Motor neuron (in vitro differentiated cells): ENCODE results near the gene TACC3. TPM values are rescaled to one million over a fixed set of nuclear protein-coding genes. Genes with fewer than 3 reads are reported as not detected.
"Not testable (repeated sequence)": the region's sequence is repeated elsewhere in the genome, so short reads cannot be mapped to it uniquely, and the experiment has no call there.

Experiments
- ATAC-seq, 8 experiments: fragments of 200-7000 bp; cut with Tn5 transposase; replicated peaks in 6 of 8; 2 replicates each; pipeline ENCODE4 v1.8.0; 2021; ENCODE audit warnings: mild to moderate bottlenecking in 8 of 8, moderate library complexity in 8 of 8
- H3K27ac ChIP-seq, 2 donors: fragments of 250-450 bp; sonication (Bioruptor Pico); 2 replicates each; pipeline ENCODE4 v1.9.0; 2021; ENCODE audit warnings: antibody characterized with exemption in 2 of 2, mild to moderate bottlenecking in 2 of 2, moderate library complexity in 1 of 2
- H3K4me1 ChIP-seq, 2 donors: fragments of 250-450 bp; sonication (Bioruptor Pico); replicated peaks in 1 of 2; 2 replicates each; pipeline ENCODE4 v1.6.1; 2021; ENCODE audit warnings: antibody characterized with exemption in 2 of 2, mild to moderate bottlenecking in 2 of 2, moderate library complexity in 1 of 2
- H3K4me3 ChIP-seq, 5 donors: fragments of 250-450 bp; sonication (Bioruptor Pico); 2 replicates each; pipeline ENCODE4 v1.9.0; 2021; ENCODE audit warnings: antibody characterized with exemption in 5 of 5, mild to moderate bottlenecking in 5 of 5, moderate library complexity in 4 of 5
- WGBS, 10 experiments: fragments of 450-650 bp; shearing (Covaris generic); methylation state at CpG; one replicate each; pipeline ENCODE4 v1.0.0; 2022; 5-methylcytosine and 5-hydroxymethylcytosine counted together
- in situ Hi-C, 9 experiments: fragments of 400-800 bp; cut with MboI; loops; one replicate each; pipeline ENCODE4 v1.15.0; 2021; ENCODE audit warnings: low sequenced_read_pairs in 9 of 9, low pct_unique_long_range_greater_than_20kb in 2 of 9; ENCODE audit not compliant: unreplicated experiment in 9 of 9
- total RNA-seq, 8 experiments: library from RNA; unstranded; fragments of 300-600 nt; gene quantifications; 2 replicates each; pipeline versions ENCODE4 v1.2.3 to v1.2.4, GENCODE V29; 2022

The TACC3 gene
- total RNA-seq, 8 experiments from 2014 or later: 2.6 to 61.3 (median 6.5) TPM

DNA sequence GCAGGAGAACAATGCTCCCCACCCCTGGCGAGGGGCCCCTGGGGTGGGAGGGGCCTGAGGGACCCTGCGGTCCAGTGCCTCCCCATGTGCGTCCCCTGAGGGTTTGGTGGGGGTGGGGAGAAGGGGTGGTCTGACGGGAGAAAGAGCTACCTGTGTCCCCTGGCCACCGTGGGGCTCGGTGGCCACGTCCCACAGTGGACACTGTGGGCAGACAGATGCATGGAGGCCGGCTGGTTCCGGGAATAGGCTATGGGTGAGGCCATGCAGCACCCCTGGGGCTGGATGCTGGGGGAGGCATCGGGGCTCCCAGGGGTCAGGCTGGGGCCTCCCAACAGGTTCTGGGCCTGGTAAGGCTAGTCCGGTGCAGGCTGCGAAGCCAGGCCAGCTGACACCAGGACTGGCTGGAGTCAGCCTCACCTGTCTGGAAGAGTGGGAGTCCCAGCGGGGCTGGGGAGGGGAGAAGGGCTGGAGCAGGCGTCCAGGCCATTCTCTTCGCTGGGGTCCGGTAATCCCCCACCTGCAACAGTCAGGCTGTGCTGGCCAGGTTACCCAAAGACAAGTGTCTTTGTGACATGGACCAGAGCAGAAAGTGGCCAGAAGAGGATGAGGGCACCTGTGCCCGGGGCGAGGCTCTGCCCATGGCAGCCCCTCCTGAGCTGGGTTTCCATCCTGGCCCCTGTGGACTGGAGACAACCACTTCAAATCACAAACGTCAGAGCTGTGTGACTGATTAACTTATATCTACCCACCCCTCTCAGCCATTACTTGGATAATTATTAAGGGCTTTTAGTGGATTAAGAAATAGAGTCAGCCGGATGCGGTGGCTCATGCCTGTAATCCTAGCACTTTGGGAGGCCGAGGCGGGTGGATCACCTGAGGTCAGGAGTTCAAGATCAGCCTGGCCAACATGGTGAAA lies 35.8 kb upstream of the TACC3 start:
- WGBS, 10 experiments: 67 to 91% (median 78%) methylated on average over 1 to 4 of the region's 23 CpGs; no CpG with 5 or more reads in 6 of the 10 experiments
- ATAC-seq: no peak
- Histone ChIP-seq H3K4me3 (no peak overlapping the region), H3K27ac (no peak overlapping the region), H3K4me1 (peaks cover 0 to 4% of the 10 kb centered on the region in 2 donors)
- in situ Hi-C loops: no loop called here

DNA sequence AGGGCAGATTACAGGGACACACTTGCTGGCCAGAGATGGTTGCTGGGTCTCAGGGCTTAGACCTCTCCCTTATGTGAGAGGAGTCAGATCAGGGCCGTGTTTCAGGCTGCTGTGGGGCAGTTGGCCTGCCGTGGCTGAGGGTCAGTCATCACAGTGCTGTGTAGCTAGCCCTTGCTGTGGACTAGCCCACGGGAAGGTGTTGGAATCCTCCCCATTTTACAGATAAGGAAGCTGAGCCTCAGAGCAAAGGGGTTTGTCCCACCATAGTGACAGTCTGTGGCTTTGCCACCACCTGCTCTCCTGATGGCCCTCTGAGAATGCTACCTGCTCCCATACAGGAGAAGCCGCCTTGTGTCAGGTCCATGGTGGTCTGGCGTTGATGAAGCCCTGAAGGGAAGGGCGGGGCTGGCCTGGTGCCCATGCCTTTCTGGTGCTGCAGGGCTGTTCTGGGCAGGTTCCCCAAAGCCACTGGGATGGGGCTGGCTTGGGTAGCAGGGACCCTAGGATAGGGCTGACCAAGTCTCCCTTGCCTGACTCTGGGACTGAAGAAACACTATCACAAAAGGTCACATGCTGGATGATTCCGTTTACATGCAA lies 34.8 kb upstream of the TACC3 start:
- Histone ChIP-seq H3K27ac (no peak overlapping the region), H3K4me3 (no peak overlapping the region), H3K4me1 (peaks cover 0 to 4% of the 10 kb centered on the region in 2 donors)
- in situ Hi-C loops: no loop called here
- ATAC-seq: no peak
- WGBS, 10 experiments: 0 to 80% (median 36%) methylated on average over 1 to 5 of the region's 7 CpGs; no CpG with 5 or more reads in 3 of the 10 experiments

DNA sequence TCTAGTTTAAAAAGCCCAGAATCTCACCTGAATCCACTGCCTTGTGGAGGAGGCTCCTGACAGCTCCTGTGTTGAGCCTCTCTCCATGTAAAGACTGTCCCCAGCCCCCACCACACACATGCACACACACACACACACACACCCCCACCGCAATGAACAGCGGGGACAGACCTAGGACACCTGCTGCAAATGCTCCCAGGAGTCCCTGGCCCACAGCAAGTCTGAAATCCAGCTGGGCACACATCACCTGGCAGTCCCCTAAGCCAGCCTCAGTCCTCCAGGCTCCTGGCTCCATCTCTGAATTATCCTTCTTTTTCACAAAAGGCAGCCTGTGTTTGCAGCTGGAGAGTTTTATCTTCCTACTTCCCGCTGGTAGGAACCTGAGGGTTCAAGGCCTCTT lies 30.6 kb upstream of the TACC3 start:
- no peaks in the 10 kb centered on the region for H3K4me1 ChIP-seq
- no peak overlapping the region for H3K4me3 ChIP-seq
- WGBS, 10 experiments: 80 to 100% (median 100%) methylated on average over 1 to 2 of the region's 3 CpGs; no CpG with 5 or more reads in 5 of the 10 experiments
- no peak overlapping the region for H3K27ac ChIP-seq
- in situ Hi-C loops: no loop called here
- ATAC-seq: no peak

DNA sequence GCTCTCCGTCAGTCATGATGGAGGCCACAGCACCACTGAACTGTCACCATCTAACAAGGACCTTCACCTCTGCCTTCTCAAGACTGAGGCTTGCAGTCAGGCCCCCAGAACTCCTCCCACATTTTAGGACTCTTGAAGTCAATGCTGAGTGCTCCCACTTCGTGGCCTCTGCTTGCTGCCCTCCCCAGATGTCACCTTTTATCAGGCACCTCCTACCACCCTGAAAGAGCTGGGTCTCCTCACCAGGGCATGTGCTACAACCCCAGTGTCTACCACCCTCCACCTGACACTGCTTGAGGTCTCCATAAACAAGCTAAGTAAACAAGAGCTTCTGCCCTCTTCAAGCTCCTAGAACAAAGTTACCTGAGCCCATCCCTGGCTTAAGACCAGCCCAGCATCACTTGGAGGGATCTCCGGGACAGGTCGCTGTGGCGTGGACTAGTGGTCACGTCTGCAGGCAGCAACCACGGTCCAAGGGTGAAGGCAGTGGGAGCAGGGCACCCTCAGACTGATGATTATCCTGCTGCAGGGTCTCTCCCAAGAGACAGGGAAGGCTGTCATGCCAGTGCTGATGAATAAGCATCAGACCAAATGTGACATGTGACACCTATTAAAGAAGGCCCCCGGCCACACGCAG lies 29.5 kb upstream of the TACC3 start:
- H3K4me3 ChIP-seq: no peak overlapping the region
- in situ Hi-C loops: no loop called here
- 91 to 100% (median 100%) methylated on average over 1 to 5 of the region's 9 CpGs; no CpG with 5 or more reads in 5 of the 10 experiments for WGBS, 10 experiments
- no peak overlapping the region for H3K27ac ChIP-seq
- no peak for ATAC-seq
- H3K4me1 ChIP-seq: no peaks in the 10 kb centered on the region

DNA sequence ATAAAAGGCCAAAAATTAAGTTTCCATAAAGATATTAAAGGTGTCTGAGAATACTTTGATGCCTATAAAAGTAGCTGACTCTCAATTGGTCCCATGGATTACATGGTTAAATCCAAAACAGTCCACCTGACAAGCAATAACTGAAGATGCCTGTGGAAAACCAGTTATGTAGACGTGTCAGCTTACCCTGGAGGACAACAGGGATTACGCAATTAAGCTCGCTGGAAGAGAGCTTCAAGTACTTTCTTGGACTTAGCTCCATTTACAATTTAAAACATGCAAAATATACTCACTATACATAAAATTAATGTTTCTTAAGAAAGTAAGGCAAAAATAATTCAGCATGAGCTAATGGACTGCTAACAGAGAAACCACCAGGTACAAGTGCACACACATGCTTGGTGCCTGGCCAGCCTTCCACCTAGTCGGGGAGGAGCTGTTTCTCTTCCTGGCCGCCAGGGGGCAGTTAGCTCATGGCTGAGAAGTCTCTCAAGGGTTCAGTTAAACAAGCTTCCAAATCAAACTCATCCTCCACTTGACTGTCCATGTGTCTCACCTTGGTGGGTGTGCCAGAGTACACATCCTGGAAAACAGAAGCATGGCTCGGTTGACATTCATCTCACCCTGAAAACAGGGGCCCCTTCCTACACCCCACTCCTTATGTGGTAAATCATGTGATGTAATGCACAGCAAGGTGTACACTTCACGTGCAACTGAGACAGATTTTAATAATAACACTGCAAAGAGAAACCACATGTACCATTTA lies 28.0 kb upstream of the TACC3 start:
- Histone ChIP-seq H3K4me3 (no peak overlapping the region), H3K4me1 (no peaks in the 10 kb centered on the region), H3K27ac (no peak overlapping the region)
- ATAC-seq: peak; percentile 67 to 96 (median 86)
- WGBS, 10 experiments: 20 to 93% (median 48%) methylated on average over 1 to 6 of the region's 7 CpGs; no CpG with 5 or more reads in 1 of the 10 experiments
- in situ Hi-C loops: no loop called here

DNA sequence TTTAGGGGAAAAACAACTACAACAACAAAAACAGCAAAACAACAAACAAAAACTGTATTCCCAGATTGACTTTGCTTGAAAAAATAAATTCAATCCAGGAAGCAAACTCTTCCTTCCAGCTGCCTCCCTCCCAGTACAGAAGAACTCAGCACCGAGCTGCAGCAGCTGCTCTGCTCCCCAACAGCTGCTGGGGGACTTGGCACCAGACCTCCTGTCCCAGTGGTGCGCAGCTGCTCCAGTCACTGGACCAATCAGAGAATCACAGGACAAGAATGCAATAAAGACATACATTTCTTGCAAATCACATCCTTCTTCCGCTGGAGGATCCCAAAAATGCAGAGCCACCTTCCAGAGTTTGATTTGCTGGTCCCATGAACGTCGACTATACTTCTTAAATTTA lies 25.4 kb upstream of the TACC3 start:
- Histone ChIP-seq H3K27ac (no peak overlapping the region), H3K4me1 (no peaks in the 10 kb centered on the region), H3K4me3 (no peak overlapping the region)
- no peak for ATAC-seq
- in situ Hi-C loops: no loop called here
- 74 to 100% (median 95%) methylated on average over 1 to 5 of the region's 5 CpGs; no CpG with 5 or more reads in 1 of the 10 experiments for WGBS, 10 experiments

DNA sequence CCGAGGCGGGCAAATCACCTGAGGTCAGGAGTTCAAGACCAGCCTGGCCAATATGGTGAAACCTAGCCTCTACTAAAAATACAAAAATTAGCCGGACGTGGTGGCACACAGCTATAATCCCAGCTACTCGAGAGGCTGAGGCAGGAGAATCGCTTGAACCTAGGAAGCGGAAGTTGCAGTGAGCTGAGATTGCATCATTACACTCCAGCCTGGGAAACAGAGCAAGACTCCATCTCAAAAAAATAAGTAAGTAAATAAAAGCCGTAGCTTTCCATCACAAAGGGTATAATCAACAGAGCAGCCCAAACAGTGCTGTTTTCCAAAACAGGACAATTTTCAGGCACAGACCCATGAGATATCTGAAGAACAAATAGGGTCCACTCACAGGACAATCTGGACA lies 19.6 kb upstream of the TACC3 start:
- H3K27ac ChIP-seq, ATAC-seq, H3K4me1 ChIP-seq, H3K4me3 ChIP-seq, in situ Hi-C loops: not testable (repeated sequence)
- 79 to 100% (median 91%) methylated on average over 2 to 8 of the region's 8 CpGs; no CpG with 5 or more reads in 3 of the 10 experiments for WGBS, 10 experiments

DNA sequence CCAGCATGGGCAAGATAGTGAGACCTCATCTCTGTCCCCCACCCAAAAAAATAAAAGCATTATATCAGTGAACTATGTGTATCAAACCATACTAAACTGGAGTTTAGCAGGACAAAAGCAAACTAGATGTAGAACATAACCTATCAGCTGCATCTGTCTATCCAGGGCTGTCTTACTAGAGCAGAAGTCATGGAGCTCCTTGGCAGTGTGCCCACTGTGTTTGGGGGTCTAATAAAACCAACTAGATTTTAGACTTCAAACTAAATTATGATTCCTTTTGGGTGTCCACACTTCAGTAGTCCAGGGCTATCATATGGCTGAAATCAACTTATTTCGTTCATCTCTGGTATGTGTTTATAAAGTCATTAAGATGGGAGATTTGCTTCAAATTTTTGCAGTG lies 17.5 kb upstream of the TACC3 start:
- Histone ChIP-seq H3K4me1 (peaks cover 0 to under 1% of the 10 kb centered on the region in 2 donors), H3K4me3 (no peak overlapping the region), H3K27ac (no peak overlapping the region)
- WGBS, 10 experiments: 83 to 100% (median 89%) methylated on average over 1 of the region's 1 CpG; no CpG with 5 or more reads in 6 of the 10 experiments
- in situ Hi-C loops: no loop called here
- no peak for ATAC-seq

DNA sequence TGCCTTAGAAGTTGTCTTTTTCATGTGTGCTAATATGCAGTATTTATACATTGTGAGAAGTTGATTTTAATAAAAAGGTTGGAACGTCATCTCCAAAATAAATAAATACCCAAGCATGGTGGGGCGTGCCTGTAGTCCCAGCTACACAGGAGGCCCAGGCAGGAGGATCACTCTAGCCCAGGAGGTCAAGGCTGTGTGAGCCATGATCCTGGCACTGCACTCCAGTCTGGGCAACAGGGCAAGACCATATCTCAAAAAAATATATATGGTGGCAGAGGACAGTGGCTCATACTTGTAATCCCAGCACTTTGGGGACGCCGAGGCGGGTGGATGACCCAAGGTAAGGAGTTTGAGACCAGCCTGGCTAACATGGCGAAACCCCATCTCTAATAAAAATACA lies 15.6 kb upstream of the TACC3 start:
- Histone ChIP-seq H3K27ac (no peak overlapping the region), H3K4me1 (peaks cover 6 to 15% of the 10 kb centered on the region in 2 donors), H3K4me3 (no peak overlapping the region)
- 89 to 100% (median 98%) methylated on average over 1 to 6 of the region's 6 CpGs; no CpG with 5 or more reads in 2 of the 10 experiments for WGBS, 10 experiments
- ATAC-seq: no peak
- in situ Hi-C loops: no loop called here

DNA sequence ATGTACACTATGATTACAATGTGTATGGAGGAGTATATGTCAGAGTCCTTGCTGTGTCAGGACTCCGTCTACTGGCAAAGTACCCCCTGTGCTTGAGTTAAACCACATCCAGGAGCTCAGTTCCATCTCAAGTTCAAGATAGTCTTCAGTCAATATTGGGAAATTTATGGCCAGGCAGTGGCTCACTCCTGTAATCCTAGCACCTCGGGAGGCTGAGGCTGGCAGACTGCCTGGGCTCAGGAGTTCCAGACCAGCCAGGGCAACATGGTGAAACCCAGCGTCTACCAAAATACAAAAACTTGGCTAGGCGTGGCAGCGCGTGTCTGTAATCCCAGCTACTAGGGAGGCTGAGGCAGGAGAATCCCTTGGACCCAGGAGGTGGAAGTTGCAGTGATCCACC lies 15.0 kb upstream of the TACC3 start:
- 80 to 100% (median 96%) methylated on average over 1 to 4 of the region's 6 CpGs; no CpG with 5 or more reads in 4 of the 10 experiments for WGBS, 10 experiments
- ATAC-seq: no peak
- in situ Hi-C loops: no loop called here
- H3K27ac ChIP-seq: no peak overlapping the region
- H3K4me1 ChIP-seq: peaks cover 9 to 16% of the 10 kb centered on the region in 2 donors
- H3K4me3 ChIP-seq: no peak overlapping the region

DNA sequence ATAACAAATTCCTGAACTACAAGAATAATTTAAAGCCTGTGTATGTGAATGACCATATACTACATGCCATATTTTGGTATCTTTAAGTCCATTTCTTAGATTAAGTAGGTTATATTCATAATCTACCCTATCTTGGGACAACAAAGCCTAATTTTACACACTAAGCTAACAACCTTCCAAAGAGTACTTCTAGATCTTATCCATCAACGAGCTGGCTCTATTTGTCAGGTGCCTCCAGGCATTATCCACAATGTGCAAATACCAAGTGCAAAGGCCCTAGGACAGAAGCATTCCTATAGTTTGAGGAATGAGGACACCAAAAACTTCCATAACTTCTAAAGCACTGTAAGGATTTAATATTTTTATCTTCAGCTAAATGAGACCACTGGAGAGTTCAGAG lies 12.7 kb upstream of the TACC3 start:
- Histone ChIP-seq H3K4me1 (peaks cover 11 to 18% of the 10 kb centered on the region in 2 donors), H3K27ac (no peak overlapping the region), H3K4me3 (no peak overlapping the region)
- 17 to 80% (median 47%) methylated on average over 1 of the region's 1 CpG; no CpG with 5 or more reads in 4 of the 10 experiments for WGBS, 10 experiments
- in situ Hi-C loops: no loop called here
- no peak for ATAC-seq

DNA sequence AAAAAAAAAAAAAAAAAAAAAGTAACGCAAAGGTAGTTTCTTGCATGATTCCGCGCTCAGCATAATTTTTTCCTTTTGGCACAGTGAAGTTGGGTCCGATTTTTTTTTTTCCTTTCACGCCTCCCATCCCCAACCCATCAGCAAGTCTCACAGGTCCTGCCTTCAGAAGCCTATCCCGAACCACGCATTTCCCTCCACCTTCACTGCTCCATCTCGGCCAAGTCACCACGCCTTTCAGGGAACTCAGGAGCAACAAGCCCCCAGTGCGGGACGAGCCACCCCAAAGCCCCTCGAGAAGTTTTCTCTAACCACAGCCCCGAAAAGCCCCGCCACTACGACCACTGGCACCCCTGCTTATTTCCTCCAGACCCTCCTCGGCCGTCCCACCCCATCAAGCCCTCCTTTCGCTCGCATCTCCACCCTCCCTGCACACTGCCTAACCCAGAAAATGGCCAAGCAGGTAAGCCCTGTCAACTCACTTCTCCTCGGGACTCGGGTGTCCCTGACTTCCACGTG lies 10.2 kb upstream of the TACC3 start:
- H3K4me1 ChIP-seq: peaks cover 18 to 20% of the 10 kb centered on the region in 2 donors
- in situ Hi-C loops: no loop called here
- ATAC-seq: no peak
- peak overlapping the region; percentile 75 to 89 (median 79) for H3K4me3 ChIP-seq
- WGBS, 10 experiments: 0 to 81% (median 40%) methylated on average over 2 to 9 of the region's 22 CpGs; no CpG with 5 or more reads in 3 of the 10 experiments
- H3K27ac ChIP-seq: peak overlapping the region; percentile 96 to 99
